ENCODE data around the gene GPC2. TPM values are rescaled to one million over a fixed set of nuclear protein-coding genes. Genes with fewer than 3 reads are reported as not detected.

GPC2 gene
- total RNA-seq, 4 donors from 2014 or later, result 0.66 to 2.7 TPM; not detected in 2

GRCh38 chr7:100191775-100192174, 14.6 kb upstream of the GPC2 start:
- no peak for TF ChIP-seq CTCF (IDR thresholded peaks at IDR 0.05; ENCODE audit: low read depth)

GRCh38 chr7:100190048-100190711, 13.0 kb upstream of the GPC2 start:
- TF ChIP-seq CTCF (IDR thresholded peaks at IDR 0.05; ENCODE audit: low read depth), result no peak

- TF ChIP-seq CTCF (IDR thresholded peaks at IDR 0.05; ENCODE audit: low read depth), result no peak
Measured at GRCh38 chr7:100189061-100189460, 11.9 kb upstream of the GPC2 start.

- no peak for TF ChIP-seq CTCF (IDR thresholded peaks at IDR 0.05; ENCODE audit: low read depth)
Measured at GRCh38 chr7:100185726-100186125, 8.5 kb upstream of the GPC2 start.

- no peak for TF ChIP-seq CTCF (IDR thresholded peaks at IDR 0.05; ENCODE audit: low read depth)
Measured at GRCh38 chr7:100176096-100177044, 811 bp downstream of the GPC2 start.

- no peak for TF ChIP-seq CTCF (IDR thresholded peaks at IDR 0.05; ENCODE audit: low read depth)
Measured at GRCh38 chr7:100175296-100175935, 1.8 kb downstream of the GPC2 start.

- no peak for TF ChIP-seq CTCF (IDR thresholded peaks at IDR 0.05; ENCODE audit: low read depth)
Measured at GRCh38 chr7:100174582-100174981, 2.6 kb downstream of the GPC2 start.

Data from subcutaneous adipose tissue (tissue), 4 donors.